GM23338 (cell line): ENCODE measurements around the gene SUPV3L1. TPM values are rescaled to one million over a fixed set of nuclear protein-coding genes. Genes with fewer than 3 reads are reported as not detected.
A peak's percentile ranks its signal among the peaks of the same experiment; 100 is the strongest.

Experiments used
- ATAC-seq: fragments of 200-7000 bp; cut with Tn5 transposase; 3 replicates; pipeline ENCODE4 v1.9.1; 2020
- DNase-seq: peaks from one replicate; pipeline ENCODE4 v3.0.0-alpha.2; 2015; ENCODE audit warnings: low spot score
- H2AFZ ChIP-seq: fragments of 200-600 bp; sonication (generic); 2 replicates; pipeline ENCODE4 v1.8.0; 2016; ENCODE audit warnings: antibody characterized with exemption, mild to moderate bottlenecking, moderate library complexity
- H3F3A ChIP-seq: fragments of 200-600 bp; sonication (generic); replicated peaks from 2 replicates; pipeline ENCODE4 v1.8.0; 2017; ENCODE audit warnings: antibody characterized with exemption, mixed run types, low read depth
- H3K27ac ChIP-seq: fragments of 200-600 bp; sonication (generic); 2 replicates; pipeline ENCODE4 v1.6.1; 2016; ENCODE audit warnings: low read depth
- H3K27me3 ChIP-seq: fragments of 200-600 bp; sonication (generic); 2 replicates; pipeline ENCODE4 v1.8.0; 2016; ENCODE audit warnings: mild to moderate bottlenecking, mixed run types, moderate library complexity; ENCODE audit not compliant: insufficient read depth
- H3K36me3 ChIP-seq: fragments of 200-600 bp; sonication (generic); 2 replicates; pipeline ENCODE4 v1.8.0; 2016; ENCODE audit warnings: mild to moderate bottlenecking; ENCODE audit not compliant: insufficient read depth
- H3K4me1 ChIP-seq: fragments of 200-600 bp; sonication (generic); 2 replicates; pipeline ENCODE4 v1.8.0; 2016; ENCODE audit warnings: mild to moderate bottlenecking, moderate library complexity; ENCODE audit not compliant: insufficient read depth
- H3K4me2 ChIP-seq: fragments of 200-600 bp; sonication (generic); 2 replicates; pipeline ENCODE4 v1.7.1; 2017; ENCODE audit warnings: mixed run types
- H3K4me3 ChIP-seq: fragments of 200-600 bp; sonication (generic); 2 replicates; pipeline ENCODE4 v1.6.1; 2016; ENCODE audit warnings: mixed run types
- H3K79me2 ChIP-seq: fragments of 200-600 bp; sonication (generic); replicated peaks from 2 replicates; pipeline ENCODE4 v1.8.0; 2017; ENCODE audit warnings: mild to moderate bottlenecking; ENCODE audit not compliant: insufficient read depth
- H3K9me2 ChIP-seq: fragments of 200-600 bp; sonication (generic); 2 replicates; pipeline ENCODE4 v1.8.0; 2017; ENCODE audit not compliant: insufficient read depth
- H4K20me1 ChIP-seq: fragments of 200-600 bp; sonication (generic); replicated peaks from 2 replicates; pipeline ENCODE4 v1.8.0; 2017; ENCODE audit warnings: mild to moderate bottlenecking; ENCODE audit not compliant: insufficient read depth
- H3K27ac Mint-ChIP-seq: 2 replicates; pipeline ENCODE4 v1.8.0; 2020; ENCODE audit warnings: inconsistent platforms, mild to moderate bottlenecking, moderate library complexity, mixed read lengths
- H3K27me3 Mint-ChIP-seq: 3 replicates; pipeline ENCODE4 v1.8.0; 2022; ENCODE audit warnings: low read depth, mild to moderate bottlenecking, moderate library complexity, mixed read lengths, inconsistent platforms; ENCODE audit not compliant: insufficient read depth, poor library complexity
- H3K36me3 Mint-ChIP-seq: 3 replicates; pipeline ENCODE4 v1.8.0; 2021; ENCODE audit warnings: low read depth, mild to moderate bottlenecking, inconsistent platforms, moderate library complexity, mixed read lengths
- H3K4me1 Mint-ChIP-seq: 3 replicates; pipeline ENCODE4 v1.8.0; 2020; ENCODE audit warnings: mild to moderate bottlenecking, inconsistent platforms, mixed read lengths
- H3K4me3 Mint-ChIP-seq: 3 replicates; pipeline ENCODE4 v1.8.0; 2021; ENCODE audit warnings: moderate library complexity, mild to moderate bottlenecking, inconsistent platforms, mixed read lengths
- H3K9me3 Mint-ChIP-seq: 3 replicates; pipeline ENCODE4 v1.8.0; 2020; ENCODE audit warnings: moderate library complexity, mild to moderate bottlenecking, inconsistent platforms, mixed read lengths
- CREB1 ChIP-seq: fragments of 250-450 bp; sonication (Bioruptor Pico); IDR thresholded peaks from 2 replicates; pipeline ENCODE4 v1.5.0; 2020; ENCODE audit warnings: low read depth, mild to moderate bottlenecking, moderate library complexity
- CTCF ChIP-seq, 2 experiments: fragments of 200-600 bp in 1 of 2; sonication (generic) in 1 of 2; conservative IDR thresholded peaks; 2 replicates each; pipeline versions ENCODE4 v1.5.1 to v1.6.1; 2016 to 2017; ENCODE audit warnings: antibody characterized with exemption in 2 of 2, low read depth in 2 of 2, mild to moderate bottlenecking in 2 of 2, moderate library complexity in 1 of 2
- ETS1 ChIP-seq: IDR thresholded peaks from 2 replicates; pipeline ENCODE4 v1.6.1; 2016; ENCODE audit warnings: antibody characterized with exemption
- EZH2 ChIP-seq: fragments of 200-600 bp; sonication (generic); IDR thresholded peaks from one replicate; pipeline ENCODE4 v1.8.0; 2017; ENCODE audit warnings: antibody characterized with exemption, mild to moderate bottlenecking, low read depth; ENCODE audit not compliant: unreplicated experiment
- EZH2phosphoT487 ChIP-seq: fragments of 200-600 bp; sonication (generic); IDR thresholded peaks from one replicate; pipeline ENCODE4 v1.8.1; 2018; ENCODE audit warnings: antibody characterized with exemption; ENCODE audit not compliant: unreplicated experiment
- JUNB ChIP-seq: IDR thresholded peaks from one replicate; pipeline ENCODE4 v1.6.1; 2016; ENCODE audit warnings: antibody characterized with exemption; ENCODE audit not compliant: unreplicated experiment
- NANOG ChIP-seq: IDR thresholded peaks from 2 replicates; pipeline ENCODE4 v1.6.1; 2016; ENCODE audit warnings: antibody characterized with exemption, borderline replicate concordance
- POLR2AphosphoS5 ChIP-seq: IDR thresholded peaks from 2 replicates; pipeline ENCODE4 v1.6.1; 2016; ENCODE audit warnings: antibody characterized with exemption, low read depth
- REST ChIP-seq: IDR thresholded peaks from one replicate; pipeline ENCODE4 v1.6.1; 2018; ENCODE audit warnings: antibody characterized with exemption; ENCODE audit not compliant: unreplicated experiment
- STAT1 ChIP-seq: IDR thresholded peaks from one replicate; pipeline ENCODE4 v1.6.1; 2016; ENCODE audit warnings: antibody characterized with exemption; ENCODE audit not compliant: unreplicated experiment
- ZNF114 ChIP-seq: fragments of 250-450 bp; sonication (Bioruptor Pico); IDR thresholded peaks from 2 replicates; pipeline ENCODE4 v1.5.0; 2020; ENCODE audit warnings: mild to moderate bottlenecking, moderate library complexity
- ZNF331 ChIP-seq: fragments of 250-450 bp; sonication (Bioruptor Pico); IDR thresholded peaks from 2 replicates; pipeline ENCODE4 v1.5.0; 2020; ENCODE audit warnings: low read depth, mild to moderate bottlenecking, moderate library complexity
- polyA plus RNA-seq: library from polyadenylated mRNA; unstranded; fragments of >200 nt; fragmentation: Nextera tagmentation; extraction: Ambion mirVana; gene quantifications from 2 replicates; pipeline ENCODE4 v1.2.1, GENCODE V29; 2016
- total RNA-seq: library from RNA; depleted of rRNA; stranded (reverse); fragments of >200 nt; shearing (Covaris generic); gene quantifications from 2 replicates; pipeline ENCODE4 v1.2.3, GENCODE V29; 2014
- TF ChIP-seq, protein P1 (sequence below): fragments of 250-450 bp; sonication (Bioruptor Pico); IDR thresholded peaks from 2 replicates; pipeline ENCODE4 v1.5.0; 2020; ENCODE audit warnings: mild to moderate bottlenecking, moderate library complexity

The SUPV3L1 gene
- total and polyA plus RNA-seq, 2 experiments from 2014 or later, result 29.9 to 45.2 TPM

GRCh38 chr10:69248117-69248730 lies 68.2 kb downstream of the SUPV3L1 start:
- Histone ChIP-seq H3K27me3 (no peaks in the 10 kb centered on the region), H4K20me1 (no peaks in the 10 kb centered on the region), H3F3A (no peaks in the 10 kb centered on the region), H3K4me3 (no peak overlapping the region), H2AFZ (peak overlapping the region; percentile 74), H3K4me2 (no peak overlapping the region), H3K79me2 (no peaks in the 10 kb centered on the region), H3K36me3 (no peaks in the 10 kb centered on the region), H3K9me2 (no peaks in the 10 kb centered on the region), H3K4me1 (no peaks in the 10 kb centered on the region), H3K27ac (no peak overlapping the region)
- Mint-ChIP-seq H3K4me1 (no peaks in the 10 kb centered on the region), H3K27ac (no peak overlapping the region), H3K4me3 (no peak overlapping the region), H3K9me3 (no peaks in the 10 kb centered on the region), H3K27me3 (peaks cover 1% of the 10 kb centered on the region), H3K36me3 (no peaks in the 10 kb centered on the region)
- TF ChIP-seq EZH2phosphoT487 (no peak), REST (no peak), EZH2 (no peak), ZNF331 (CRISPR knock-in tag) (no peak), NANOG (no peak), CTCF (conservative IDR thresholded peaks at IDR 0.05; ENCODE audit: low read depth in 2 of 2) (no peak), STAT1 (no peak), ETS1 (no peak), CREB1 (CRISPR knock-in tag) (no peak), JUNB (no peak), POLR2AphosphoS5 (no peak), ZNF114 (CRISPR knock-in tag) (no peak)
- TF ChIP-seq, protein P1, sequence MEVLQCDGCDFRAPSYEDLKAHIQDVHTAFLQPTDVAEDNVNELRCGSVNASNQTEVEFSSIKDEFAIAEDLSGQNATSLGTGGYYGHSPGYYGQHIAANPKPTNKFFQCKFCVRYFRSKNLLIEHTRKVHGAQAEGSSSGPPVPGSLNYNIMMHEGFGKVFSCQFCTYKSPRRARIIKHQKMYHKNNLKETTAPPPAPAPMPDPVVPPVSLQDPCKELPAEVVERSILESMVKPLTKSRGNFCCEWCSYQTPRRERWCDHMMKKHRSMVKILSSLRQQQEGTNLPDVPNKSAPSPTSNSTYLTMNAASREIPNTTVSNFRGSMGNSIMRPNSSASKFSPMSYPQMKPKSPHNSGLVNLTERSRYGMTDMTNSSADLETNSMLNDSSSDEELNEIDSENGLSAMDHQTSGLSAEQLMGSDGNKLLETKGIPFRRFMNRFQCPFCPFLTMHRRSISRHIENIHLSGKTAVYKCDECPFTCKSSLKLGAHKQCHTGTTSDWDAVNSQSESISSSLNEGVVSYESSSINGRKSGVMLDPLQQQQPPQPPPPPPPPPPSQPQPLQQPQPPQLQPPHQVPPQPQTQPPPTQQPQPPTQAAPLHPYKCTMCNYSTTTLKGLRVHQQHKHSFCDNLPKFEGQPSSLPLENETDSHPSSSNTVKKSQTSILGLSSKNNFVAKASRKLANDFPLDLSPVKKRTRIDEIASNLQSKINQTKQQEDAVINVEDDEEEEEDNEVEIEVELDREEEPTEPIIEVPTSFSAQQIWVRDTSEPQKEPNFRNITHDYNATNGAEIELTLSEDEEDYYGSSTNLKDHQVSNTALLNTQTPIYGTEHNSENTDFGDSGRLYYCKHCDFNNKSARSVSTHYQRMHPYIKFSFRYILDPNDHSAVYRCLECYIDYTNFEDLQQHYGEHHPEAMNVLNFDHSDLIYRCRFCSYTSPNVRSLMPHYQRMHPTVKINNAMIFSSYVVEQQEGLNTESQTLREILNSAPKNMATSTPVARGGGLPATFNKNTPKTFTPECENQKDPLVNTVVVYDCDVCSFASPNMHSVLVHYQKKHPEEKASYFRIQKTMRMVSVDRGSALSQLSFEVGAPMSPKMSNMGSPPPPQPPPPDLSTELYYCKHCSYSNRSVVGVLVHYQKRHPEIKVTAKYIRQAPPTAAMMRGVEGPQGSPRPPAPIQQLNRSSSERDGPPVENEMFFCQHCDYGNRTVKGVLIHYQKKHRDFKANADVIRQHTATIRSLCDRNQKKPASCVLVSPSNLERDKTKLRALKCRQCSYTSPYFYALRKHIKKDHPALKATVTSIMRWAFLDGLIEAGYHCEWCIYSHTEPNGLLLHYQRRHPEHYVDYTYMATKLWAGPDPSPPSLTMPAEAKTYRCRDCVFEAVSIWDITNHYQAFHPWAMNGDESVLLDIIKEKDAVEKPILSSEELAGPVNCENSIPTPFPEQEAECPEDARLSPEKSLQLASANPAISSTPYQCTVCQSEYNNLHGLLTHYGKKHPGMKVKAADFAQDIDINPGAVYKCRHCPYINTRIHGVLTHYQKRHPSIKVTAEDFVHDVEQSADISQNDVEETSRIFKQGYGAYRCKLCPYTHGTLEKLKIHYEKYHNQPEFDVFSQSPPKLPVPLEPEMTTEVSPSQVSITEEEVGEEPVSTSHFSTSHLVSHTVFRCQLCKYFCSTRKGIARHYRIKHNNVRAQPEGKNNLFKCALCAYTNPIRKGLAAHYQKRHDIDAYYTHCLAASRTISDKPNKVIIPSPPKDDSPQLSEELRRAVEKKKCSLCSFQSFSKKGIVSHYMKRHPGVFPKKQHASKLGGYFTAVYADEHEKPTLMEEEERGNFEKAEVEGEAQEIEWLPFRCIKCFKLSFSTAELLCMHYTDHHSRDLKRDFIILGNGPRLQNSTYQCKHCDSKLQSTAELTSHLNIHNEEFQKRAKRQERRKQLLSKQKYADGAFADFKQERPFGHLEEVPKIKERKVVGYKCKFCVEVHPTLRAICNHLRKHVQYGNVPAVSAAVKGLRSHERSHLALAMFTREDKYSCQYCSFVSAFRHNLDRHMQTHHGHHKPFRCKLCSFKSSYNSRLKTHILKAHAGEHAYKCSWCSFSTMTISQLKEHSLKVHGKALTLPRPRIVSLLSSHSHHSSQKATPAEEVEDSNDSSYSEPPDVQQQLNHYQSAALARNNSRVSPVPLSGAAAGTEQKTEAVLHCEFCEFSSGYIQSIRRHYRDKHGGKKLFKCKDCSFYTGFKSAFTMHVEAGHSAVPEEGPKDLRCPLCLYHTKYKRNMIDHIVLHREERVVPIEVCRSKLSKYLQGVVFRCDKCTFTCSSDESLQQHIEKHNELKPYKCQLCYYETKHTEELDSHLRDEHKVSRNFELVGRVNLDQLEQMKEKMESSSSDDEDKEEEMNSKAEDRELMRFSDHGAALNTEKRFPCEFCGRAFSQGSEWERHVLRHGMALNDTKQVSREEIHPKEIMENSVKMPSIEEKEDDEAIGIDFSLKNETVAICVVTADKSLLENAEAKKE, result no peak
- no peak for DNase-seq
- ATAC-seq, result peak; percentile 26; the same call in 1 of the 3 replicates
